Retinal pigment epithelial cell (primary cell): ENCODE results near the gene FCRL5.

Source experiments
- DNase-seq: peaks from one replicate; pipeline ENCODE4 v3.0.0-alpha.2; 2010; ENCODE audit warnings: low read depth
- H3K4me3 ChIP-seq: 2 replicates; pipeline ENCODE4 v1.5.1; 2011; ENCODE audit warnings: mild to moderate bottlenecking, low read length, control low read depth, moderate library complexity
- TF ChIP-seq, protein P1 (sequence below): conservative IDR thresholded peaks from 2 replicates; pipeline ENCODE4 v1.5.1; 2011; ENCODE audit warnings: low read depth, low read length, control low read depth, inconsistent platforms

Gene FCRL5

DNA sequence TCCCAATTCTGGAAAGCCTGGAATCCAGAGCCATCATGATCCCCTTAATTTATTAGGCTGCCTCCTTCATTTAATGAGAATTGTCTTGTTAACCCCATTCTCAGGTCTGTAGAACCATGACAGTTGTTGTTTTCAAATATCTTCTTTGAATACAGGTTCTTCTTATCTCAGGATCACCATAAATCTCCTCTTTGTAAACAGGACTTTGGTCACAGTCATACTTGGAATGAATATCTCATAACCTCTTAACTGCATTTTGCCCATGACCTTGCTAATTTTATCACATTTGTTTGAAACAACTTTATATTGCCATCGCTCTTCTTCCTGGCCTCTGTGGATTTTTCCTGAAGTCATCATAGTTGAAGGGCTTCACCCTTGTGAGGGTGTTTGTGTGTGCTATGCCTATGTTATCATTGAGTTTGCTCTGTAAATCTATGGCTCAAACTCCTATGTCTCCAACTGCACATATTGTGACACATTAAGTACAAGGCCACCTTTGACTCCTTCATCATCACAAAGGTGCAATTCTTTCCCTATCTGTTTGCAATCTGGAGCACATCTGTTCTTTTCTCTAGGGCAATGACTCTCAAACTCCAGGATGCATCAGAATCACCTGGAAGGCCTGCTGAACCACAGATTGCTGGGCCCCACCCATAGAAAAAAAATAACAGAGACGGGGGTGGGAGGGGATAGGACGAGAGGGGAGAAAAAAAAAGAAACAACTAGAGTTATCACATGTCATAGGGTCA lies 54.2 kb downstream of the FCRL5 start:
- no peak for DNase-seq
- TF ChIP-seq, protein P1, sequence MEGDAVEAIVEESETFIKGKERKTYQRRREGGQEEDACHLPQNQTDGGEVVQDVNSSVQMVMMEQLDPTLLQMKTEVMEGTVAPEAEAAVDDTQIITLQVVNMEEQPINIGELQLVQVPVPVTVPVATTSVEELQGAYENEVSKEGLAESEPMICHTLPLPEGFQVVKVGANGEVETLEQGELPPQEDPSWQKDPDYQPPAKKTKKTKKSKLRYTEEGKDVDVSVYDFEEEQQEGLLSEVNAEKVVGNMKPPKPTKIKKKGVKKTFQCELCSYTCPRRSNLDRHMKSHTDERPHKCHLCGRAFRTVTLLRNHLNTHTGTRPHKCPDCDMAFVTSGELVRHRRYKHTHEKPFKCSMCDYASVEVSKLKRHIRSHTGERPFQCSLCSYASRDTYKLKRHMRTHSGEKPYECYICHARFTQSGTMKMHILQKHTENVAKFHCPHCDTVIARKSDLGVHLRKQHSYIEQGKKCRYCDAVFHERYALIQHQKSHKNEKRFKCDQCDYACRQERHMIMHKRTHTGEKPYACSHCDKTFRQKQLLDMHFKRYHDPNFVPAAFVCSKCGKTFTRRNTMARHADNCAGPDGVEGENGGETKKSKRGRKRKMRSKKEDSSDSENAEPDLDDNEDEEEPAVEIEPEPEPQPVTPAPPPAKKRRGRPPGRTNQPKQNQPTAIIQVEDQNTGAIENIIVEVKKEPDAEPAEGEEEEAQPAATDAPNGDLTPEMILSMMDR = no peak
- H3K4me3 ChIP-seq = no peak overlapping the region

DNA sequence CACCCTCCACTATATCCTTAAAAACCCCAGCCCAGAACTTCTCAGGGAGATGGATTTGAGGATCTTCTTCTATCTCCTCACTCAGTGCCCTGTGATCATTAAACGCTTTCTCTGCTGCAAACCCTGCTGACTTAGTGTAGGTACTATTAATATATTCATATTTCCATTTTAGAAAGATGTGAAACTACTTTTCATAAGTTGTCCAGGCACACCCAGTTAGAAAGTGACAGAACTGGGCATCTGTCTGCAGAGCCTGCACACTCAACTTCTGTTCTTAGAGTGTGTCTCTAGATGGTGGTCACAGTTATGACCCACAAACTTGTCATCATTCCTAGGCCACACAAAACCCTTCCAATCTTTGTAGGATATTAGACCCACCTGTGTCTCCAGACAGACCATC lies 55.0 kb downstream of the FCRL5 start:
- TF ChIP-seq, protein P1 = no peak
- no peak for DNase-seq

DNA sequence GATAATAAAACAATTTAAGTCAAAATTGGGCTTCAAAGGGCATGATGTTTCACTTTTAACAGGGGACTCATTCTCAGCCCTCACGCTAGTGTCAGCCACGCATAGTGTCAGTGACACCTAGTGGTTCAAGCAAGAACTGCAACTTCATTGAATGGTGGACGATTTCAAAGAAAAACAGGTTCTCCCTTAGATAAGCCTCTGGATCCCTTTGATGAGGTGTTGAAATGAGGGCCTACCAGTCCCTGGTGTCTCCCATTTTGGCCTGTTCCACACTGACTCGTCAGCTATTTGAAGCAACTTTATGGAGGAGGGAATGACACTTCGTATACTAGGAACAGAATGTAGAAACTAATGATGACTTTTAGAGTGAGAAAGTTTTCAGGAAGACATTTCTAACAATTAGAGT lies 56.2 kb downstream of the FCRL5 start:
- no peak for DNase-seq
- TF ChIP-seq, protein P1 = peak; percentile 86
- no peak overlapping the region for H3K4me3 ChIP-seq

More for the DNA sequence above, 55.0 kb downstream of the FCRL5 start:
- no peak overlapping the region for H3K4me3 ChIP-seq

DNA sequence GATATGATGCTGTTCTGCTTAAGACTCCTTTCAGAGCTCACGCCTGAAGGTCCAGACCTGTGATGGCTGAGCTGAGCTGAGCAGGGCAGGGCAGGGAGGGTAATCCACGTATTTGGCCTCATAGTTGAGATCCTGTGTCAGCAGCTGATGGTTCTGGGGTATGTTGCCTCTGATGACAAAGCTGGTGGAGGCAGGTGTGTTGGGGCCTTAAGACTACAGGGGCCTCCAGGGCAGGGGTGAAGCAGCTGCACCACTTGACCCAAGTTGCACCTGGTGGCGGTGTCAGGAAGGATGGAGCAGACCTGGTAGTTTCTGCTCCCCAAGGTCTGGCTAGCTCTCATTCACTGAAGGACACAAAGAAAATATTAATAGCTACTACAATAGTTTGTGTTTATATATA lies 57.0 kb downstream of the FCRL5 start:
- DNase-seq = no peak
- H3K4me3 ChIP-seq = no peak overlapping the region
- TF ChIP-seq, protein P1 = no peak

DNA sequence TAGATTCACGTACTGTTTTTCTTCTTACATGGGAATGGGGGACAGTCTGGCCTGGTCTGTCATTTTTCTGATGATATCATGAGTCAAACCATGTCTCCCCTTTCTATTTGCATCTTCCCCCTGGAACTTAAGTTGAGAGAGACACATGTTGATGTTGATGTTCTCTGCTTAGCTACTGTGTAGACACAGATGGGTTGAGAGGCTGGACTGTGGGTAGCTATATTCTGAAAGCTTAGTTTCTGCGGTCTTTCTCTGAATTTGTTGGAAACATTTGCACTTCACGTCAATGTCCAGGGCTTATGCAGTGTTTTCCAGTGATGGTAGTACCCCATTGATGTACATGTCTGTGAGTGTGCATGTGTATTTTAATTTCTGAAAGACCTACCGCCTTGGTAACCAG lies 58.2 kb downstream of the FCRL5 start:
- no peak for DNase-seq
- no peak overlapping the region for H3K4me3 ChIP-seq
- TF ChIP-seq, protein P1 = no peak

DNA sequence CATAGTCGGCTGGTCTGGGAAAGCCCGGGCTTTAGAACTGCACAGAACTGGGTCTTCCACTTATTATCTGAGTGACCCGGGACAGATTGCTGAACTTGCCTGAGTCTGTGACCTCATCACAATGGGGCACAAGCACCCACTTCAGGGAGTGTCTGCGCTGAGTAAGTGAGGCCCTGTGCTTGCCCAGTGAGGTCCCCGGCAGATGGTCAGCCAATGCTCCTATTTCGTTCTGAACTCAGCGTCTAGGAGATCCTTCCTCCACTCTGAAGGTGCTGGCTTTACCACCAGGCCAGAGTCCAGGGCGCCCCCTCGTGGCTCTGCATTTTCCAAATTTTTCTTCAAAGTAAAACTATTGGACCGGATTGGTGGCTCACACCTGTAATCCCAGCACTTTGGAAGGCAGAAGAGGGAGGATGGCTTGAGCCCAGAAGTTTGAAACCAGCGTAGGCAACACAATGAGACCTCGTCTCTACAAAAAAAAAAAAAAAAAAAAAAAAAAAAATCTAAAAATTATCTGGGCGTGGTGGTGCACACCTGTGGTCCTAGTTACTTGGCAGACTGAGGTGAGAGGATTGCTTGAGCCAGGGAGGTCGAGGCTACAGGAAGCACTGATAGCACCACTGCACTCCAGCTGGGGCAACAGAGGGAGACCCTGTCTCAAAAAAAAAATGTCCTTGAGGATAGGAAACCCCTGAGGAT lies 61.7 kb downstream of the FCRL5 start:
- no peak for DNase-seq

More for the DNA sequence above, 61.7 kb downstream of the FCRL5 start:
- TF ChIP-seq, protein P1 = peak; percentile 77
- no peak overlapping the region for H3K4me3 ChIP-seq
